ENCODE data around the gene ASB1.

- TF ChIP-seq POLR2A (IDR thresholded peaks at IDR 0.05) = no peak
- no peak for TF ChIP-seq CTCF (IDR thresholded peaks at IDR 0.05)
Measured at GRCh38 chr2:238441262-238442114, 14.8 kb downstream of the ASB1 start.

Measured in body of pancreas (tissue), 4 donors.